Caco-2 (cell line): ENCODE data around the gene ANKRD40. TPM values are rescaled to one million over a fixed set of nuclear protein-coding genes. Genes with fewer than 3 reads are reported as not detected.

Experiments
- BruUV-seq: library from RNA; stranded (reverse); fragments of 400-500 nt; replicated peaks from 2 replicates; lab custom pipeline; 2021; lab: Mats Ljungman, UMichigan
- CTCF ChIA-PET: fragments of 300-600 bp; sonication (Branson Sonifier 250); formaldehyde crosslinking; loops from one replicate; lab custom pipeline; 2022; ENCODE audit warnings: antibody characterized with exemption; lab: Charles Lee
- POLR2A ChIA-PET: fragments of 300-600 bp; sonication (Branson Sonifier 250); formaldehyde crosslinking; loops from one replicate; lab custom pipeline; 2022; ENCODE audit warnings: antibody characterized with exemption; lab: Charles Lee
- DNase-seq, 2 experiments: peaks; one replicate each; pipeline versions ENCODE4 v3.0.0 to v3.0.0-alpha.2; 2020 to 2022
- H3K27me3 ChIP-seq: replicated peaks from 2 replicates; pipeline ENCODE4 v1.6.0; 2011; ENCODE audit warnings: low read length; ENCODE audit not compliant: control insufficient read depth, insufficient read depth
- H3K36me3 ChIP-seq: 2 replicates; pipeline ENCODE4 v1.5.1; 2011; ENCODE audit warnings: low read length; ENCODE audit not compliant: control insufficient read depth, insufficient read depth
- H3K4me1 ChIP-seq: fragments of 250-450 bp; sonication (Bioruptor Pico); 2 replicates; pipeline ENCODE4 v1.5.1; 2020; ENCODE audit warnings: mild to moderate bottlenecking
- H3K4me3 ChIP-seq: 2 replicates; pipeline ENCODE4 v1.5.1; 2011; ENCODE audit warnings: low read depth, mild to moderate bottlenecking, control low read depth, low read length
- H3K9me3 ChIP-seq: fragments of 250-450 bp; sonication (Bioruptor Pico); 2 replicates; pipeline ENCODE4 v1.5.1; 2020; ENCODE audit warnings: mild to moderate bottlenecking, moderate library complexity
- H3K27ac Mint-ChIP-seq: one replicate; pipeline ENCODE4 v1.8.0; 2022; ENCODE audit warnings: mixed read lengths; ENCODE audit not compliant: unreplicated experiment
- H3K27me3 Mint-ChIP-seq: one replicate; pipeline ENCODE4 v1.8.0; 2022; ENCODE audit warnings: mixed read lengths; ENCODE audit not compliant: insufficient read depth, unreplicated experiment
- H3K36me3 Mint-ChIP-seq: one replicate; pipeline ENCODE4 v1.8.0; 2022; ENCODE audit warnings: mild to moderate bottlenecking, mixed read lengths; ENCODE audit not compliant: insufficient read depth, unreplicated experiment
- H3K4me1 Mint-ChIP-seq: one replicate; pipeline ENCODE4 v1.8.0; 2022; ENCODE audit warnings: low read depth, mixed read lengths; ENCODE audit not compliant: unreplicated experiment
- H3K4me3 Mint-ChIP-seq: one replicate; pipeline ENCODE4 v1.8.0; 2022; ENCODE audit warnings: mild to moderate bottlenecking, moderate library complexity, mixed read lengths; ENCODE audit not compliant: unreplicated experiment
- H3K9me3 Mint-ChIP-seq: one replicate; pipeline ENCODE4 v1.8.0; 2022; ENCODE audit warnings: mixed read lengths; ENCODE audit not compliant: unreplicated experiment
- CTCF ChIP-seq, 2 experiments: fragments of 200-600 bp in 1 of 2; IDR thresholded peaks; 1 replicate in 1 of 2; 2 replicates in 1 of 2; pipeline versions ENCODE4 v1.5.1 to v1.8.0; 2011 to 2022; ENCODE audit warnings: antibody characterized with exemption in 1 of 2, control low read depth in 1 of 2, inconsistent platforms in 1 of 2, low read depth in 1 of 2, low read length in 1 of 2, mild to moderate bottlenecking in 1 of 2, moderate library complexity in 1 of 2; ENCODE audit not compliant: insufficient read depth in 1 of 2, severe bottlenecking in 1 of 2, unreplicated experiment in 1 of 2
- intact Hi-C: fragments of 100-400 bp; cut with micrococcal nuclease; formaldehyde crosslinking; loops from one replicate; pipeline ENCODE4 v1.10.0; 2022; ENCODE audit not compliant: unreplicated experiment
- total RNA-seq: library from RNA; stranded (reverse); gene quantifications from 2 replicates; pipeline ENCODE4 v1.2.3, GENCODE V29; 2022

Gene ANKRD40
- total RNA-seq, 1 experiment from 2014 or later = 113 TPM

GRCh38 chr17:50651661-50652060 lies 56.1 kb downstream of the ANKRD40 start:
- Histone ChIP-seq H3K4me1 (no peaks in the 10 kb centered on the region), H3K27me3 (no peaks in the 10 kb centered on the region), H3K36me3 (peaks cover 1% of the 10 kb centered on the region; the same call in 1 of the 2 replicates), H3K4me3 (no peak overlapping the region), H3K9me3 (peaks cover 16% of the 10 kb centered on the region)
- CTCF ChIA-PET = interaction anchor here (0.9 kb wide), 1 partner anchor 19 kb away, joined by 3 read pairs; no protein-coding TSS in a partner anchor
- intact Hi-C loops = no loop called here
- H3K9me3 Mint-ChIP-seq = no peaks in the 10 kb centered on the region
- no peaks in the 10 kb centered on the region for H3K36me3 Mint-ChIP-seq
- H3K27me3 Mint-ChIP-seq = no peaks in the 10 kb centered on the region
- POLR2A ChIA-PET = no interaction called here
- no peak overlapping the region for H3K4me3 Mint-ChIP-seq
- BruUV-seq = no TSS peak
- H3K4me1 Mint-ChIP-seq = peaks cover 4% of the 10 kb centered on the region
- H3K27ac Mint-ChIP-seq = no peak overlapping the region
- no peak for TF ChIP-seq CTCF (IDR thresholded peaks at IDR 0.05; ENCODE audit: insufficient read depth in 1 of 2, low read depth in 1 of 2, low read length in 1 of 2, severe bottlenecking in 1 of 2, unreplicated experiment in 1 of 2)
- DNase-seq = no peak

GRCh38 chr17:50649042-50649908 lies 58.4 kb downstream of the ANKRD40 start:
- ChIA-PET CTCF (interaction anchor here (0.6 to 1.3 kb wide), 3 partner anchors 35 to 145 kb away, joined by 3 to 4 read pairs (median 3); no protein-coding TSS in a partner anchor), POLR2A (interaction anchor here (1.0 to 1.1 kb wide), 2 partner anchors 13 to 100 kb away, joined by 3 read pairs; no protein-coding TSS in a partner anchor)
- Mint-ChIP-seq H3K36me3 (no peaks in the 10 kb centered on the region), H3K4me3 (no peak overlapping the region), H3K27me3 (no peaks in the 10 kb centered on the region), H3K9me3 (no peaks in the 10 kb centered on the region), H3K4me1 (peaks cover 11% of the 10 kb centered on the region), H3K27ac (no peak overlapping the region)
- no peak for TF ChIP-seq CTCF (IDR thresholded peaks at IDR 0.05; ENCODE audit: insufficient read depth in 1 of 2, low read depth in 1 of 2, low read length in 1 of 2, severe bottlenecking in 1 of 2, unreplicated experiment in 1 of 2)
- BruUV-seq = no TSS peak
- Histone ChIP-seq H3K4me1 (no peaks in the 10 kb centered on the region), H3K4me3 (no peak overlapping the region), H3K36me3 (peaks cover 1% of the 10 kb centered on the region; the same call in 1 of the 2 replicates), H3K27me3 (no peaks in the 10 kb centered on the region), H3K9me3 (peaks cover 16% of the 10 kb centered on the region)
- no peak for DNase-seq
- intact Hi-C loops = no loop called here

GRCh38 chr17:50647187-50647586 lies 60.5 kb downstream of the ANKRD40 start:
- Mint-ChIP-seq H3K4me3 (no peak overlapping the region), H3K27me3 (no peaks in the 10 kb centered on the region), H3K4me1 (peaks cover 11% of the 10 kb centered on the region), H3K36me3 (no peaks in the 10 kb centered on the region), H3K9me3 (no peaks in the 10 kb centered on the region), H3K27ac (no peak overlapping the region)
- DNase-seq = no peak
- peaks cover 7% of the 10 kb centered on the region for H3K9me3 ChIP-seq
- TF ChIP-seq CTCF (IDR thresholded peaks at IDR 0.05; ENCODE audit: insufficient read depth in 1 of 2, low read depth in 1 of 2, low read length in 1 of 2, severe bottlenecking in 1 of 2, unreplicated experiment in 1 of 2) = no peak
- intact Hi-C loops = no loop called here
- H3K4me1 ChIP-seq = no peaks in the 10 kb centered on the region
- no peak overlapping the region for H3K4me3 ChIP-seq
- POLR2A ChIA-PET = no interaction called here
- peaks cover 1% of the 10 kb centered on the region; the same call in 1 of the 2 replicates for H3K36me3 ChIP-seq
- BruUV-seq = no TSS peak
- CTCF ChIA-PET = no interaction called here
- H3K27me3 ChIP-seq = no peaks in the 10 kb centered on the region
